ENCODE results near the gene OTUB2.

Gene OTUB2

GRCh38 chr14:94041551-94042346, 15.6 kb downstream of the OTUB2 start:
- ATAC-seq (no peak), DNase-seq (no peak)

- DNase-seq, result no peak
- ATAC-seq, result no peak
Measured at GRCh38 chr14:94042433-94043091, 16.4 kb downstream of the OTUB2 start.

GRCh38 chr14:94043111-94043755, 17.1 kb downstream of the OTUB2 start:
- DNase-seq (no peak), ATAC-seq (no peak)

GRCh38 chr14:94043756-94044475, 17.8 kb downstream of the OTUB2 start:
- no peak for ATAC-seq

GRCh38 chr14:94044476-94045091, 18.4 kb downstream of the OTUB2 start:
- ATAC-seq (no peak), DNase-seq (no peak)

More at GRCh38 chr14:94043756-94044475, 17.8 kb downstream of the OTUB2 start:
- no peak for DNase-seq

DNA sequence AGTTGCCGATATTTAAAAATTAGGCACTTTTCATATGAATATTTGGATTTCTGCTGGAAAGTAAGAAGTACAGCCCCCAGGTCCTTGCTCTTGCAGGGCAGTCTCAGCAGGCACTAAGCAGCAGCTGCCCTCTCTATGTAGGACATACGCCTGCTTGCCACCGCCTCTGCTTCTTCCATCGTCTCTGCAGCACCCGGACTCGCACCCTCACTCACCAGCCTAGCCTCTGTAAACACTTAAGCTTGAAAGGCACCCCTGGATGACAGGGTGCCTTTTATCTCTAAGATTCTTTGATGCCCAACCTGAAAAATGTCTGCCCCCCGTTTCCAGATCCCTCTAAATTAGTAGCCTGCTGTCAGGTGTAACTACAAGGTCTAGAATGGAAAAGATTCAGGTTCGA, 19.0 kb downstream of the OTUB2 start:
- DNase-seq, result no peak
- no peak for ATAC-seq

DNA sequence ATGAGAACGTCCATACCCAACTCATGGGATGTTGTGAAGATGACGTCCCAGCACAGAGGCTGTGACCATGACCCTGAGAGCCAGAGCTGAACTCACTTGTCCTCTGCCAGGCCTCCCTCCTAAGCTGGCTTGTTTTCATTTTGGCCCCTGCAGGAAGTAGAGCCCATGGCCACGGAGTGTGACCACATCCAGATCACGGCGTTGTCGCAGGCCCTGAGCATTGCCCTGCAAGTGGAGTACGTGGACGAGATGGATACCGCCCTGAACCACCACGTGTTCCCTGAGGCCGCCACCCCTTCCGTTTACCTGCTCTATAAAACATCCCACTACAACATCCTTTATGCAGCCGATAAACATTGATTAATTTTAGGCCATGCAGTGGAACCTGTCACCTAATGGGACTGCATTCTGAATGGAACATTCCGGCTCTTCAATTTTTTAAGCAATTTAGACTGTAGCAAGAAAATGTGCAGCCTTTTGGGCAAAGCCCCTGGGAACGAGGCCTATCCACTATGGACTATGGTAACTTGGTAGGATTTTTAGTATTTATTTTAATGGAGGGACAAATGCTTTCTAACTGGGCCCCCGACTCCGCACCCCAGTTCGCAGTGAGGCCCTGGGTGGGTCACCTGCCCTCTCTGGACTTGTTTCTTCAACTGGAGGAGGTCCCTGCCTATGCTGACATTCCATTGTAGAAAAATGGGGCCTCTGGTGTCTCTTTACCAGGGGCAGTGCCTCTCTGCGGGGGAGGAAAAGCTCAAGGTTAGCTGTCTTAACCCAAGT, 19.6 kb downstream of the OTUB2 start:
- DNase-seq (no peak), ATAC-seq (no peak)

GRCh38 chr14:94046696-94047250, 20.6 kb downstream of the OTUB2 start:
- no peak for DNase-seq
- no peak for ATAC-seq

DNA sequence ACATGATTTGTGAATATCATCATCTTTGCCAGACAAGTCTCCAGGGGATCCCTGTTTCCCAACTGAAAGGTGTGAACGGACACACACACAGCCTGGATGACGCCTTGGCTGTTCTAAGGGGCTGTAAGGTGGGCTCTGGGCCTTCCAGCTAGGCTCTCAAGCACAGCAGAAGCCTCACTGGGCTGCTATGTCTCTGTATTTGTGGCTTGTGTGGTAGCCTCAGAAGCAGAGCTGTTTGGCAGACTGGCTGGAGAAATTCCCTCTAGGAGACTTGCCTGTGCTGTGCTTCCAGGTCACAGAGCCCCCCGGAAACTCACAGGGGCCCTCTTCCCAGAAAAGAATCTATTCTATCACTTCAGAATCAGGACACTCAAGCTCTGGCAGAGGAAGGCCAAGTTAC, 21.4 kb downstream of the OTUB2 start:
- no peak for DNase-seq
- no peak for ATAC-seq

GRCh38 chr14:94048691-94049624, 22.8 kb downstream of the OTUB2 start:
- DNase-seq (peak; percentile 1), ATAC-seq (no peak)

DNA sequence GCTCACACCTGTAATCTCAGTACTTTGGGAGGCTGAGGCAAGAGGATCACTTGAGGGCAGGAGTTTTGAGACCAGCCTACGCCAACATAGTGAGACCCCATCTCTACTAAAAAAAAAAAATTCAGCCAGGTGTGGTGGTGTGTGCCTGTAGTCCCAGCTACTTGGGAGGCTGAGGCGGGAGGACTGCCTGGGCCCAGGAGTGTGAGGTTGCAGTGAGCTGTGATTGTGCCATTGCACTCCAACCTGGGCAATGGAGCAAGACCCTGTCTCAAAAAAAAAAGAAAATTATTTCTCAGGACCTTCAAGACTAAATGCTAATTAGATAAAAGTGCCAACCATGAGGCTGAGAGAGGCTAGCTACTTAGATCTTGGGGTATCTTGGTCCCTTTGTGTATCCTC, 23.5 kb downstream of the OTUB2 start:
- no peak for DNase-seq
- no peak for ATAC-seq

DNA sequence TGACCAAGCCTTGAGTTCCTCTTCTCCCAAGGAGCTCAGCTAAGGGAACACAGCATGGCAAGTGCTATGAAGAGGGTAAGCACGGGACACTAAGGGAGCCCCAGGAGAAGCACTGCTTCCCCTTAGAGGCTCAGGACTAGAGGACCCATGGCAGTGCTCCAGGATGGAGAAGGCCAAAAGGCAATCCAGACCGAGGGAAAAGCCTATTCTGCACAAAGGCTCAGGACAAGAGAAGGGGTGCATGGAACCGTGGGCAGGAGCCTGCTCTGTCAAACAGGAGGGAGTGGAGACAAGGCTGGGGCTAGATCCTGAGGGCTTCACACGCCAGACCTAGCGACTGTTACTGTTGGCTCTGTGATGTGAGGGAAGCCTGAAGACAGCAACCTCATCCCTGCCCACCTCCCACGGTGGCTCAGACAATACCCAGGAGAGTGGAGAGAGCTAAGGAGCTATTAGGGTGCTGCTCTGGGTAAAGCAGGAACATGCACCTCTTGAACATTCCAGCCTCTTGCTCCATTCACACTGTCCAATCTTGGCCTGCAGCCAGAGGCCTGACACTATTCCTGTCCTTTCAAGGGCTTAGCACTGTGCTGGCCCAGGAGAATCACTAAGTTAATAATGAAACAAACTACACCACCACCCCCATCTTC, 24.2 kb downstream of the OTUB2 start:
- peak; percentile 1 for DNase-seq
- ATAC-seq, result no peak

DNA sequence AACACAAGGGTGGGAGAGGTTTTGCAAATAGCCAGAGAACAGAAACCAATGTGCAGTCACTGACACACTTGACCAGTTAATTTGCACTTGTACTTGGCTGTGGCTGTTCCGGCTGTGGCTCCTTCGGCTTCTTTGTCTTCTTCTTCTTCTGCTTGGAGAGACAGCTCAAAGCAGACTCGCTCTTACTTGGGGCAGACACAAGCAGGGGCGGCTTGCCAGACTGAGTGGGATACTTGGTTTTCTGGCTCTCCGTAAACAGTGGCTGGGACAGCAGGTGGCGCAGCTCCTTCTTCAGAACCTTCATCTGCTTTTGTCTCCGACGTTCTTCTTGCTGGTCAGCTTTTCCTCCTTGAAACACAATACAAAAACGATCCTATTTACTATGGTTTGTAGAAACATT, 25.0 kb downstream of the OTUB2 start:
- ATAC-seq, result no peak
- peak; percentile 3 for DNase-seq

DNA sequence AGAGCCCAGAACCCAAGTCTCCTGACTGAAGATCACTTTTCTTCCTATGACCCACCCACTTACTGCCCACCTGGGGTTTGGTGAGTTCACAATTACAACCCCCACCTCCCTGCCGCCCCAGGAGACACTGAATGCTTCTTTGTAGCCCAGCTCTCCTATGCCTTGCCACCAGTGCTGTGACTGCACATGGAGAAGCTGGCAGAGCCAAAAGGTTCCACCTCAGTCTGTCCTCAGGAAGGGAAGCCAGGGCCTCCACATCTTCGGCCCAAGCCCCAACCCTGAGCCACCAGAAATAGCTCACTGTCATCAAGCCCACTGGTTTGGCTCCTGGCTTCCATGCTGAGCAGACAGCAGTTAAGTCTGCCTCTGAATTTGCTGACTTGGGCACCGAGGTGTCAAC, 25.6 kb downstream of the OTUB2 start:
- ATAC-seq (no peak), DNase-seq (peak; percentile 1)

GRCh38 chr14:94052199-94052598, 26.1 kb downstream of the OTUB2 start:
- DNase-seq, result no peak
- ATAC-seq, result no peak

GRCh38 chr14:94052662-94053061, 26.5 kb downstream of the OTUB2 start:
- no peak for ATAC-seq
- no peak for DNase-seq

DNA sequence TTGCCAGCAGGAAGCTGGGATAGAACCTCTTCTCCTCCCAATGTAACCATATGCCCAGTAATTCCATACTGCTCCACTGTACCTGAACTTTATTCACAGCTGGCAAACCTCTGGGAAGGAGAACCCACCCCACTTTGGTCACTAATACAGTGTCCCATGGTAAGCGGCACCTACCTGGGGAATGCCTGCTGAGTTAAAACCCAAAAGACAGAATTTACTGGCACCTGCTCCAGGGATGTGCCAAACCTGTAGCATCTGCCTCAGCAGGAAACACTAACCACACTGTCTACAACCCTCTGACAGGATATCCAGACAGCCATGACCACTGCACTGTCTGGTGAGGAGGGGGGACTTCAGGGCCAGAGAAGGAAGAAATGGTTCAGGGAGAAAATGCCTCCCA, 28.3 kb downstream of the OTUB2 start:
- ATAC-seq (no peak), DNase-seq (no peak)

- ATAC-seq (no peak), DNase-seq (peak; percentile 0)
Measured at GRCh38 chr14:94054936-94055335, 28.8 kb downstream of the OTUB2 start.

- ATAC-seq, result peak; percentile 60
- no peak for DNase-seq
Measured at GRCh38 chr14:94056579-94057308, 30.6 kb downstream of the OTUB2 start.
